ENCODE data around the gene STIMATE. TPM values are rescaled to one million over a fixed set of nuclear protein-coding genes. Genes with fewer than 3 reads are reported as not detected.

Gene STIMATE
- total RNA-seq, 1 experiment from 2014 or later = 15.7 TPM

- TF ChIP-seq REST (IDR thresholded peaks at IDR 0.05; ENCODE audit: insufficient read depth in 1 of 2, low read depth in 2 of 2, low read length in 1 of 2) = no peak
- no peak for TF ChIP-seq POLR2AphosphoS5 (IDR thresholded peaks at IDR 0.05; ENCODE audit: low read depth, low read length)
- H3K27me3 ChIP-seq (ENCODE audit: control insufficient read depth, insufficient read depth, low read length) = no peaks in the 10 kb centered on the region
- ATAC-seq (no peak), DNase-seq (ENCODE audit: low read depth, low spot score) (no peak)
- no TSS peak for BruUV-seq (replicated peaks)
- ChIA-PET POLR2A (no interaction called here), CTCF (no interaction called here)
- no peaks in the 10 kb centered on the region for H3K9me3 ChIP-seq (ENCODE audit: control insufficient read depth, insufficient read depth, low read depth, low read length)
- no peak overlapping the region for H3K4me3 ChIP-seq (ENCODE audit: low read depth in 2 of 2, low read length in 2 of 2)
- H3K27ac ChIP-seq (ENCODE audit: low read length) = no peak overlapping the region
- intact Hi-C loops (cut with micrococcal nuclease; ENCODE audit: unreplicated experiment) = no loop called here
- H3K36me3 ChIP-seq (ENCODE audit: control insufficient read depth, insufficient read depth, low read length) = no peaks in the 10 kb centered on the region
- in situ Hi-C loops (cut with HindIII; ENCODE audit: low pct_unique_long_range_greater_than_20kb, low sequenced_read_pairs) = no loop called here
- no peaks in the 10 kb centered on the region for H3K4me1 ChIP-seq (ENCODE audit: control insufficient read depth, insufficient read depth, low read length)
Observed at GRCh38 chr3:52843881-52844280, 53.5 kb downstream of the STIMATE start.

GRCh38 chr3:52843108-52843865, 54.1 kb downstream of the STIMATE start:
- POLR2A ChIA-PET = no interaction called here
- Histone ChIP-seq H3K4me1 (ENCODE audit: control insufficient read depth, insufficient read depth, low read length) (no peaks in the 10 kb centered on the region), H3K36me3 (ENCODE audit: control insufficient read depth, insufficient read depth, low read length) (no peaks in the 10 kb centered on the region), H3K4me3 (ENCODE audit: low read depth in 2 of 2, low read length in 2 of 2) (no peak overlapping the region), H3K9me3 (ENCODE audit: control insufficient read depth, insufficient read depth, low read depth, low read length) (no peaks in the 10 kb centered on the region), H3K27me3 (ENCODE audit: control insufficient read depth, insufficient read depth, low read length) (no peaks in the 10 kb centered on the region), H3K27ac (ENCODE audit: low read length) (no peak overlapping the region)
- CTCF ChIA-PET = no interaction called here
- no peak for TF ChIP-seq CTCF (IDR thresholded peaks at IDR 0.05)
- no peak for TF ChIP-seq REST (IDR thresholded peaks at IDR 0.05; ENCODE audit: insufficient read depth in 1 of 2, low read depth in 2 of 2, low read length in 1 of 2)
- TF ChIP-seq SIN3A (IDR thresholded peaks at IDR 0.05; ENCODE audit: borderline replicate concordance, insufficient read depth, low read depth, low read length) = no peak
- no peak for TF ChIP-seq POLR2AphosphoS5 (IDR thresholded peaks at IDR 0.05; ENCODE audit: low read depth, low read length)
- TF ChIP-seq TCF7L2 (IDR thresholded peaks at IDR 0.05; ENCODE audit: low read depth, low read length) = no peak
- intact Hi-C loops (cut with micrococcal nuclease; ENCODE audit: unreplicated experiment) (no loop called here), in situ Hi-C loops (cut with HindIII; ENCODE audit: low pct_unique_long_range_greater_than_20kb, low sequenced_read_pairs) (no loop called here)
- DNase-seq (ENCODE audit: low read depth, low spot score) (no peak), ATAC-seq (no peak)
- no TSS peak for BruUV-seq (replicated peaks)

Measured in Panc1 (cell line).